DMS153 treated with DMSO at 0.1 percent for 48 hours (cell line): ENCODE measurements around the gene HEG1.
"Not testable (repeated sequence)": the region's sequence is repeated elsewhere in the genome, so short reads cannot be mapped to it uniquely, and the experiment has no call there.

Experiments
- DNase-seq: peaks from one replicate; lab custom pipeline; 2025; ENCODE audit not compliant: unreplicated experiment; lab: John Stamatoyannopoulos, UW

The HEG1 gene

GRCh38 chr3:125055913-125056745, at the start of gene HEG1:
TSS of gene HEG1 (minus strand) at chr3:125055997. CDS start at chr3:125055890, 107 bp downstream.
- DNase-seq: no peak

GRCh38 chr3:125105116-125105515, 49.3 kb upstream of the HEG1 start:
- no peak for DNase-seq

GRCh38 chr3:125104639-125105038, 48.8 kb upstream of the HEG1 start:
- DNase-seq: no peak

- DNase-seq: no peak
Measured at GRCh38 chr3:125103406-125103805, 47.6 kb upstream of the HEG1 start.

- no peak for DNase-seq
Measured at GRCh38 chr3:125102470-125102869, 46.7 kb upstream of the HEG1 start.

GRCh38 chr3:125098611-125099291, 43.0 kb upstream of the HEG1 start:
- no peak for DNase-seq

GRCh38 chr3:125090649-125091048, 34.9 kb upstream of the HEG1 start:
- no peak for DNase-seq

- DNase-seq: no peak
Measured at GRCh38 chr3:125087768-125088391, 32.1 kb upstream of the HEG1 start.

- DNase-seq: no peak
Measured at GRCh38 chr3:125085166-125085565, 29.4 kb upstream of the HEG1 start.

- no peak for DNase-seq
Measured at GRCh38 chr3:125083776-125084175, 28.0 kb upstream of the HEG1 start.

GRCh38 chr3:125082339-125082738, 26.5 kb upstream of the HEG1 start:
- DNase-seq: not testable (repeated sequence)

- no peak for DNase-seq
Measured at GRCh38 chr3:125080077-125080476, 24.3 kb upstream of the HEG1 start.

GRCh38 chr3:125079675-125080045, 23.9 kb upstream of the HEG1 start:
- DNase-seq: no peak

- DNase-seq: no peak
Measured at GRCh38 chr3:125078951-125079674, 23.3 kb upstream of the HEG1 start.

- DNase-seq: no peak
Measured at GRCh38 chr3:125077864-125078263, 22.1 kb upstream of the HEG1 start.

GRCh38 chr3:125076464-125076863, 20.7 kb upstream of the HEG1 start:
- no peak for DNase-seq

- no peak for DNase-seq
Measured at GRCh38 chr3:125075738-125076137, 19.9 kb upstream of the HEG1 start.

GRCh38 chr3:125073390-125073905, 17.7 kb upstream of the HEG1 start:
- no peak for DNase-seq

- DNase-seq: no peak
Measured at GRCh38 chr3:125072749-125073389, 17.1 kb upstream of the HEG1 start.

- no peak for DNase-seq
Measured at GRCh38 chr3:125072301-125072700, 16.5 kb upstream of the HEG1 start.
